ENCODE data around the gene TRIM24. TPM values are rescaled to one million over a fixed set of nuclear protein-coding genes. Genes with fewer than 3 reads are reported as not detected.
"Not testable (repeated sequence)": the region's sequence is repeated elsewhere in the genome, so short reads cannot be mapped to it uniquely, and the experiment has no call there.

The TRIM24 gene
- total RNA-seq, 1 experiment from 2014 or later: 25.9 TPM

DNA sequence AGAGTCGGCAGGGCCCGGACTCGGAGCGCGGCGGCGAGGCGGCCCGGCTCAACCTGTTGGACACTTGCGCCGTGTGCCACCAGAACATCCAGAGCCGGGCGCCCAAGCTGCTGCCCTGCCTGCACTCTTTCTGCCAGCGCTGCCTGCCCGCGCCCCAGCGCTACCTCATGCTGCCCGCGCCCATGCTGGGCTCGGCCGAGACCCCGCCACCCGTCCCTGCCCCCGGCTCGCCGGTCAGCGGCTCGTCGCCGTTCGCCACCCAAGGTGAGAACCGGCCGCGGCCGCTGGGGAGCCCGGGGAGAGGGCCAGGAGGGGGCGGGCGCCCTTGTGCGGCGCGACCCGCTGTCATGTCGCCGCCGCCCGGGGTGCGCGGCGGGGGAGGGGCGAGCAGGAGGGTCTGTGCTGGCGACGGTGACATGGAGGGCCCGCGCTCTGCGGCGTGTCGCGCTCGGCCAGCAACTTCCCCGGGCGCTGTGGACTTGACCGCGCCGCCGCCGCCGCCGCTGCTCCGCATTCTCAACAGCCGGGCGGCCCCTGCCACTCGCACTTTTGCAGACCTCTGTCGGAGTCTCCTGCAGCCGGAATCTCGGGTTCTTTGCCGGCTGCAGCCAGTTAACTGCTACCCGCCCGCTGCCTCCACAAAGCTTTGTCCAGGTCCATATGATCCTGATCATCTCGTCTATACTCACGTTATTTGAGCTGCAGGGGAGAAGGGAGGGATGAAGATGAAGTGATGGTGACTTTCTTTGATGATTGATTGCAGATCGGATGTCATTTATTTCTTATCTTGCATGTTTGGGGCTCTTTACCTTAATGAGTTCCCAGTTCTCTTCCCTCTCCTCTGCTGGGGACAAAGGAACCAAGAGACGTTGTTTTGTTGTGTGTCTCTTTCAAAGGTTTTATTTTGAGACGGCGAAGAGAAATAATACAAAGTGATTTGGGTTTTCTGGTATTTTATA, 869 bp downstream of the TRIM24 start:
- no peaks in the 10 kb centered on the region for H3K27me3 ChIP-seq (replicated peaks; ENCODE audit: insufficient read depth, low read depth, low read length, poor library complexity)
- ChIA-PET POLR2A (ENCODE audit: low non-redundant PET) (interaction anchor here (0.5 to 0.6 kb wide), 2 partner anchors 148 to 217 kb away, joined by 4 to 18 read pairs; no protein-coding TSS in a partner anchor), CTCF (no interaction called here)
- H3K36me3 ChIP-seq (ENCODE audit: insufficient read depth, low read length, poor library complexity, severe bottlenecking): no peaks in the 10 kb centered on the region
- H3K4me1 ChIP-seq (ENCODE audit: insufficient read depth, low read length, poor library complexity, severe bottlenecking): no peaks in the 10 kb centered on the region
- no peak for TF ChIP-seq EZH2 (IDR thresholded peaks at IDR 0.05; ENCODE audit: borderline replicate concordance, low read depth, low read length, poor library complexity, severe bottlenecking)
- TF ChIP-seq, protein P1, sequence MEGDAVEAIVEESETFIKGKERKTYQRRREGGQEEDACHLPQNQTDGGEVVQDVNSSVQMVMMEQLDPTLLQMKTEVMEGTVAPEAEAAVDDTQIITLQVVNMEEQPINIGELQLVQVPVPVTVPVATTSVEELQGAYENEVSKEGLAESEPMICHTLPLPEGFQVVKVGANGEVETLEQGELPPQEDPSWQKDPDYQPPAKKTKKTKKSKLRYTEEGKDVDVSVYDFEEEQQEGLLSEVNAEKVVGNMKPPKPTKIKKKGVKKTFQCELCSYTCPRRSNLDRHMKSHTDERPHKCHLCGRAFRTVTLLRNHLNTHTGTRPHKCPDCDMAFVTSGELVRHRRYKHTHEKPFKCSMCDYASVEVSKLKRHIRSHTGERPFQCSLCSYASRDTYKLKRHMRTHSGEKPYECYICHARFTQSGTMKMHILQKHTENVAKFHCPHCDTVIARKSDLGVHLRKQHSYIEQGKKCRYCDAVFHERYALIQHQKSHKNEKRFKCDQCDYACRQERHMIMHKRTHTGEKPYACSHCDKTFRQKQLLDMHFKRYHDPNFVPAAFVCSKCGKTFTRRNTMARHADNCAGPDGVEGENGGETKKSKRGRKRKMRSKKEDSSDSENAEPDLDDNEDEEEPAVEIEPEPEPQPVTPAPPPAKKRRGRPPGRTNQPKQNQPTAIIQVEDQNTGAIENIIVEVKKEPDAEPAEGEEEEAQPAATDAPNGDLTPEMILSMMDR (conservative IDR thresholded peaks at IDR 0.05; ENCODE audit: low read depth, low read length): no peak
- no TSS peak for BruUV-seq (replicated peaks)
- intact Hi-C loops (cut with micrococcal nuclease; ENCODE audit: unreplicated experiment): no loop called here
- DNase-seq (ENCODE audit: low spot score): peak; percentile 65
- peak overlapping the region; percentile 67 for H3K4me3 ChIP-seq (ENCODE audit: low read depth, low read length, poor library complexity, severe bottlenecking)
- no peaks in the 10 kb centered on the region for H3K9me3 ChIP-seq (ENCODE audit: low read depth, low read length, poor library complexity, severe bottlenecking)
- H3K27ac ChIP-seq (ENCODE audit: low read depth, low read length, poor library complexity, severe bottlenecking): peak overlapping the region; percentile 96

DNA sequence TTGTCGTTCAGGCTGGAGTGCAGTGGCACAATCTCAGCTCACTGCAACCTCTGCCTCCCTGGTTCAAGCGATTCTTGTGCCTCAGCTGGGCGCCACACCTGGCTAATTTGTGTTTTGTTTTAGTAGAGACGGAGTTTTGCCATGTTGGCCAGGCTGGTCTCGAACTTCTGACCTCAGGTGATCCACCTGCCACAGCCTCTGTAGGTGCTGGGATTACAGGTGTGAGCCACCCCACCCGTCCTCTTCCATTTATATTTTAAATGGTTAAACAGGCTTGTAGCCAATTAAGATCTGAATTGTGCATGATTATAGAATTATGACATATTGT, 3.2 kb downstream of the TRIM24 start:
- H3K27me3 ChIP-seq (replicated peaks; ENCODE audit: insufficient read depth, low read depth, low read length, poor library complexity); intact Hi-C loops (cut with micrococcal nuclease; ENCODE audit: unreplicated experiment); BruUV-seq (replicated peaks); H3K9me3 ChIP-seq (ENCODE audit: low read depth, low read length, poor library complexity, severe bottlenecking); H3K27ac ChIP-seq (ENCODE audit: low read depth, low read length, poor library complexity, severe bottlenecking); H3K36me3 ChIP-seq (ENCODE audit: insufficient read depth, low read length, poor library complexity, severe bottlenecking); DNase-seq (ENCODE audit: low spot score); POLR2A ChIA-PET (ENCODE audit: low non-redundant PET); H3K4me3 ChIP-seq (ENCODE audit: low read depth, low read length, poor library complexity, severe bottlenecking); H3K4me1 ChIP-seq (ENCODE audit: insufficient read depth, low read length, poor library complexity, severe bottlenecking); CTCF ChIA-PET: not testable (repeated sequence)

DNA sequence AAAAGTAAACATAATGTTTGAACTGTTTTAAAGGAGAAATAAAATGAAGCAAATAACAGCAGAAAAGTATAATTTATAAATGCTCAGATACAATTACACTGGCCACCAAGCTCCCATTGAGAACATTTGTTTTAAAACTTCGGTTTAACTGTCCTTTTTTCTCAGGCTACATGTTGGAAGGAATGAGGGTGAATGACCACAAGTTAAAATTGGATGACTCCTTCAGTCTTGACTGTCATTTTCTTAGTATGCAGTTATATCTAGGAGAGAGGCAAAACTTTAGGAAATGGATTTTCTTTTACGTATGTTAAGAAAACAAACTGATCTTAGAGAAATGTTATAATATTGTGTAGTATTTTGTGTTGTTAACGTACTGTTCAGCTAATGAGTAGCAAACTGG, 5.0 kb downstream of the TRIM24 start:
- BruUV-seq (replicated peaks): no TSS peak
- TF ChIP-seq EZH2 (IDR thresholded peaks at IDR 0.05; ENCODE audit: borderline replicate concordance, low read depth, low read length, poor library complexity, severe bottlenecking): no peak
- TF ChIP-seq, protein P1 (conservative IDR thresholded peaks at IDR 0.05; ENCODE audit: low read depth, low read length): no peak
- POLR2A ChIA-PET (ENCODE audit: low non-redundant PET): interaction anchor here (0.6 kb wide), 1 partner anchor 680 kb away, joined by 4 read pairs; no protein-coding TSS in a partner anchor
- Histone ChIP-seq H3K9me3 (ENCODE audit: low read depth, low read length, poor library complexity, severe bottlenecking) (no peaks in the 10 kb centered on the region), H3K4me1 (ENCODE audit: insufficient read depth, low read length, poor library complexity, severe bottlenecking) (no peaks in the 10 kb centered on the region), H3K27ac (ENCODE audit: low read depth, low read length, poor library complexity, severe bottlenecking) (no peak overlapping the region), H3K4me3 (ENCODE audit: low read depth, low read length, poor library complexity, severe bottlenecking) (no peak overlapping the region), H3K27me3 (replicated peaks; ENCODE audit: insufficient read depth, low read depth, low read length, poor library complexity) (no peaks in the 10 kb centered on the region), H3K36me3 (ENCODE audit: insufficient read depth, low read length, poor library complexity, severe bottlenecking) (no peaks in the 10 kb centered on the region)
- intact Hi-C loops (cut with micrococcal nuclease; ENCODE audit: unreplicated experiment): no loop called here
- DNase-seq (ENCODE audit: low spot score): no peak
- CTCF ChIA-PET: no interaction called here

DNA sequence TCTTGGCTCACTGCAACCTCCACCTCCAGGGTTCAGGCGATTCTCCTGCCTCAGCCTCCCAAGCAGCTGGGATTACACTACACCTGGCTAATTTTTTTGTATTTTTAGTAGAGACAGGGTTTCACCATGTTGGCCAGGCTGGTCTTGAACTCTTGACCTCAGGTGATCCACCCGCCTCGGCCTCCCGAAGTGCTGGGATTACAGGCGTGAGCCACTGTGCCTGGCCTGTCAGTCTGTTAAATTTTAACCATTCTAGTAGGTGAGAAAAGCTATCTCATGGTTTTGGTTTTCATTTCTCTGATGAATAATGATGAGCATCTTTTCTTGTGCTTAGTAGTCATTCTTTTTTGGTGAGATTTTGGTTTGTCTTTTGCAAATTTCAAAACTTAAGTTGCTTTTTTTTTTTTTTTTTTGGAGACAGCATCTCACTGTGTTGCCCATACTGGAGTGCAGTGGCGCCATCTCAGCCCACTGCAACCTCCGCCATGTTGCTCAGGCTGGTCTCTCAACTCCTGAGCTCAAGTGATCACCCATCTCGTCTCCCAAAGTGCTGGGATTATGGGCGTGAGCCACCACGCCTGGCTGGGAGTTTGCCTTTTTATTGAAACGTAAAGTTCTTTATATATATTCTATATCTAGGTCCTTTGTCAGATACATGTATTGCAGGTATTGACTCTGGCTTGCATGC, 6.2 kb downstream of the TRIM24 start:
- H3K4me3 ChIP-seq (ENCODE audit: low read depth, low read length, poor library complexity, severe bottlenecking); POLR2A ChIA-PET (ENCODE audit: low non-redundant PET); H3K36me3 ChIP-seq (ENCODE audit: insufficient read depth, low read length, poor library complexity, severe bottlenecking); DNase-seq (ENCODE audit: low spot score); intact Hi-C loops (cut with micrococcal nuclease; ENCODE audit: unreplicated experiment); H3K27ac ChIP-seq (ENCODE audit: low read depth, low read length, poor library complexity, severe bottlenecking); H3K27me3 ChIP-seq (replicated peaks; ENCODE audit: insufficient read depth, low read depth, low read length, poor library complexity); H3K9me3 ChIP-seq (ENCODE audit: low read depth, low read length, poor library complexity, severe bottlenecking); H3K4me1 ChIP-seq (ENCODE audit: insufficient read depth, low read length, poor library complexity, severe bottlenecking); CTCF ChIA-PET; BruUV-seq (replicated peaks): not testable (repeated sequence)

Measured in A673 (cell line).